Loucy (cell line): ENCODE measurements around the gene TAF4B.
"Not testable (repeated sequence)": the region's sequence is repeated elsewhere in the genome, so short reads cannot be mapped to it uniquely, and the experiment has no call there.

ENCODE experiments used
- H2AFZ ChIP-seq: fragments of 200-600 bp; sonication (generic); 2 replicates; pipeline ENCODE4 v1.6.0; 2016; ENCODE audit warnings: antibody characterized with exemption, mild to moderate bottlenecking, low read length, moderate library complexity
- H3F3A ChIP-seq: fragments of 200-600 bp; 2 replicates; pipeline ENCODE4 v1.6.0; 2016; ENCODE audit warnings: antibody characterized with exemption, low read depth, mild to moderate bottlenecking
- H3K27me3 ChIP-seq: fragments of 200-600 bp; sonication (generic); 2 replicates; pipeline ENCODE4 v1.6.1; 2014; ENCODE audit warnings: low read length, mild to moderate bottlenecking; ENCODE audit not compliant: insufficient read depth, poor library complexity, severe bottlenecking
- H3K36me3 ChIP-seq: fragments of 200-600 bp; sonication (generic); 2 replicates; pipeline ENCODE4 v1.6.1; 2016; ENCODE audit warnings: low read length; ENCODE audit not compliant: insufficient read depth
- H3K4me1 ChIP-seq: fragments of 200-600 bp; sonication (generic); 2 replicates; pipeline ENCODE4 v1.5.1; 2014; ENCODE audit warnings: low read length, mild to moderate bottlenecking; ENCODE audit not compliant: insufficient read depth, poor library complexity, severe bottlenecking
- H3K4me2 ChIP-seq: fragments of 200-600 bp; sonication (generic); 2 replicates; pipeline ENCODE4 v1.6.0; 2014; ENCODE audit warnings: antibody characterized with exemption, low read length, low read depth, mild to moderate bottlenecking; ENCODE audit not compliant: poor library complexity, severe bottlenecking
- H3K4me3 ChIP-seq: fragments of 200-600 bp; sonication (generic); 2 replicates; pipeline ENCODE4 v1.5.1; 2014; ENCODE audit warnings: low read length, mild to moderate bottlenecking, mixed read lengths; ENCODE audit not compliant: poor library complexity, severe bottlenecking
- H3K79me2 ChIP-seq: fragments of 200-600 bp; sonication (generic); 2 replicates; pipeline ENCODE4 v1.6.1; 2014; ENCODE audit warnings: low read length; ENCODE audit not compliant: insufficient read depth
- H3K9ac ChIP-seq: fragments of 200-600 bp; sonication (generic); 2 replicates; pipeline ENCODE4 v1.6.0; 2014; ENCODE audit warnings: mild to moderate bottlenecking, low read depth, low read length, moderate library complexity; ENCODE audit not compliant: poor library complexity, severe bottlenecking
- H3K9me2 ChIP-seq: fragments of 200-600 bp; sonication (generic); replicated peaks from 2 replicates; pipeline ENCODE4 v1.6.1; 2016; ENCODE audit warnings: low read depth, low read length, mixed read lengths
- H3K9me3 ChIP-seq: fragments of 200-600 bp; sonication (generic); 2 replicates; pipeline ENCODE4 v1.6.1; 2014; ENCODE audit warnings: mild to moderate bottlenecking, antibody characterized with exemption, low read length, low read depth; ENCODE audit not compliant: insufficient read depth
- H4K20me1 ChIP-seq: fragments of 200-600 bp; sonication (generic); 2 replicates; pipeline ENCODE4 v1.6.0; 2014; ENCODE audit warnings: antibody characterized with exemption, low read length, mild to moderate bottlenecking; ENCODE audit not compliant: insufficient read depth, poor library complexity, severe bottlenecking
- CTCF ChIP-seq: fragments of 200-600 bp; sonication (generic); conservative IDR thresholded peaks from 2 replicates; pipeline ENCODE4 v1.5.1; 2014; ENCODE audit warnings: mild to moderate bottlenecking, antibody characterized with exemption, low read length
- EZH2phosphoT487 ChIP-seq: fragments of 200-600 bp; IDR thresholded peaks from 2 replicates; pipeline ENCODE4 v1.6.1; 2018; ENCODE audit warnings: antibody characterized with exemption, mild to moderate bottlenecking, moderate library complexity, borderline replicate concordance

The TAF4B gene

GRCh38 chr18:26233208-26233607 lies 7.0 kb downstream of the TAF4B start:
- peaks cover 83% of the 10 kb centered on the region for H3K79me2 ChIP-seq
- H3K4me2 ChIP-seq, result peak overlapping the region; percentile 54
- H3K9me2 ChIP-seq, result no peaks in the 10 kb centered on the region
- no peak for TF ChIP-seq EZH2phosphoT487
- TF ChIP-seq CTCF, result no peak
- H3K4me1 ChIP-seq, result peaks cover 34% of the 10 kb centered on the region
- no peak overlapping the region for H3K9ac ChIP-seq
- no peaks in the 10 kb centered on the region for H3F3A ChIP-seq
- H2AFZ ChIP-seq, result no peak overlapping the region
- no peaks in the 10 kb centered on the region for H3K36me3 ChIP-seq
- H3K27me3 ChIP-seq, result no peaks in the 10 kb centered on the region
- H4K20me1 ChIP-seq, result peaks cover 20% of the 10 kb centered on the region
- H3K9me3 ChIP-seq, result 0 out of 2 replicates have a peak, but pooled peaks cover 6% of the 10 kb centered on the region
- peak overlapping the region; percentile 19 for H3K4me3 ChIP-seq

- H3K9ac ChIP-seq, H3K36me3 ChIP-seq, H3K27me3 ChIP-seq, H3K9me3 ChIP-seq, H3F3A ChIP-seq, H3K4me2 ChIP-seq, H3K9me2 ChIP-seq, H2AFZ ChIP-seq, H3K4me3 ChIP-seq, H4K20me1 ChIP-seq: not testable (repeated sequence)
- H3K4me1 ChIP-seq, result peaks cover 14% of the 10 kb centered on the region
- H3K79me2 ChIP-seq, result peaks cover 51% of the 10 kb centered on the region
Measured at GRCh38 chr18:26237363-26237762, 11.1 kb downstream of the TAF4B start.

GRCh38 chr18:26238718-26239117 lies 12.5 kb downstream of the TAF4B start:
- not testable (repeated sequence) for H3K4me3 ChIP-seq, H3K9me2 ChIP-seq, H2AFZ ChIP-seq, H3K36me3 ChIP-seq, H3K4me1 ChIP-seq, H3K9me3 ChIP-seq, H4K20me1 ChIP-seq, H3F3A ChIP-seq, H3K4me2 ChIP-seq, H3K9ac ChIP-seq, H3K27me3 ChIP-seq
- H3K79me2 ChIP-seq, result peaks cover 41% of the 10 kb centered on the region

GRCh38 chr18:26242392-26242791 lies 16.1 kb downstream of the TAF4B start:
- H2AFZ ChIP-seq, H4K20me1 ChIP-seq, H3K4me1 ChIP-seq, H3F3A ChIP-seq, H3K4me3 ChIP-seq, H3K36me3 ChIP-seq, H3K9me2 ChIP-seq, H3K9me3 ChIP-seq, H3K4me2 ChIP-seq, H3K27me3 ChIP-seq, H3K9ac ChIP-seq: not testable (repeated sequence)
- H3K79me2 ChIP-seq, result peaks cover 54% of the 10 kb centered on the region

GRCh38 chr18:26245434-26245833 lies 19.2 kb downstream of the TAF4B start:
- H3K27me3 ChIP-seq, H3K36me3 ChIP-seq, H4K20me1 ChIP-seq, H3K4me3 ChIP-seq, H3K4me2 ChIP-seq, H3K9me2 ChIP-seq, H2AFZ ChIP-seq, H3F3A ChIP-seq, H3K4me1 ChIP-seq, H3K9ac ChIP-seq, H3K9me3 ChIP-seq: not testable (repeated sequence)
- peaks cover 52% of the 10 kb centered on the region for H3K79me2 ChIP-seq
